Measurements from ENCODE around the gene ADGRE3.
A peak's percentile ranks its signal among the peaks of the same experiment; 100 is the strongest.

The ADGRE3 gene

GRCh38 chr19:14674764-14675163, at the start of gene ADGRE3:
Gene ADGRE3 (minus strand): TSS chr19:14674844. CDS start chr19:14674770, 74 bp downstream.
- DNase-seq (ENCODE audit: low spot score): no peak

- DNase-seq (ENCODE audit: low spot score): no peak
Observed at GRCh38 chr19:14722127-14722526, 47.5 kb upstream of the ADGRE3 start.

GRCh38 chr19:14719162-14719561, 44.5 kb upstream of the ADGRE3 start:
- DNase-seq (ENCODE audit: low spot score): no peak

- no peak for DNase-seq (ENCODE audit: low spot score)
Observed at GRCh38 chr19:14718522-14719116, 44.0 kb upstream of the ADGRE3 start.

- no peak for DNase-seq (ENCODE audit: low spot score)
Observed at GRCh38 chr19:14715841-14716240, 41.2 kb upstream of the ADGRE3 start.

- no peak for DNase-seq (ENCODE audit: low spot score)
Observed at GRCh38 chr19:14704450-14704849, 29.8 kb upstream of the ADGRE3 start.

- no peak for DNase-seq (ENCODE audit: low spot score)
Observed at GRCh38 chr19:14703833-14704232, 29.2 kb upstream of the ADGRE3 start.

GRCh38 chr19:14700711-14701375, 26.2 kb upstream of the ADGRE3 start:
- DNase-seq (ENCODE audit: low spot score): no peak

GRCh38 chr19:14699641-14700040, 25.0 kb upstream of the ADGRE3 start:
- no peak for DNase-seq (ENCODE audit: low spot score)

GRCh38 chr19:14695471-14695870, 20.8 kb upstream of the ADGRE3 start:
- no peak for DNase-seq (ENCODE audit: low spot score)

GRCh38 chr19:14694641-14695266, 20.1 kb upstream of the ADGRE3 start:
- no peak for DNase-seq (ENCODE audit: low spot score)

- peak; percentile 95 for DNase-seq (ENCODE audit: low spot score)
Observed at GRCh38 chr19:14689598-14690503, 15.2 kb upstream of the ADGRE3 start, which contains the start of gene ZNF333. Gene ZNF333 (plus strand): TSS chr19:14690048. CDS start chr19:14693492, 3,444 bp downstream.

- DNase-seq (ENCODE audit: low spot score): no peak
Observed at GRCh38 chr19:14686411-14686810, 11.8 kb upstream of the ADGRE3 start.

GRCh38 chr19:14683439-14683838, 8.8 kb upstream of the ADGRE3 start:
- no peak for DNase-seq (ENCODE audit: low spot score)

GRCh38 chr19:14682084-14682483, 7.4 kb upstream of the ADGRE3 start:
- no peak for DNase-seq (ENCODE audit: low spot score)

- DNase-seq (ENCODE audit: low spot score): no peak
Observed at GRCh38 chr19:14678199-14678598, 3.6 kb upstream of the ADGRE3 start.

- DNase-seq (ENCODE audit: low spot score): no peak
Observed at GRCh38 chr19:14677464-14677863, 2.8 kb upstream of the ADGRE3 start.

- no peak for DNase-seq (ENCODE audit: low spot score)
Observed at GRCh38 chr19:14676762-14677161, 2.1 kb upstream of the ADGRE3 start.

- DNase-seq (ENCODE audit: low spot score): no peak
Observed at GRCh38 chr19:14673088-14673487, 1.6 kb downstream of the ADGRE3 start.

- no peak for DNase-seq (ENCODE audit: low spot score)
Observed at GRCh38 chr19:14672188-14672872, 2.3 kb downstream of the ADGRE3 start.

- no peak for DNase-seq (ENCODE audit: low spot score)
Observed at GRCh38 chr19:14670408-14670807, 4.2 kb downstream of the ADGRE3 start.

GRCh38 chr19:14669940-14670339, 4.7 kb downstream of the ADGRE3 start:
- no peak for DNase-seq (ENCODE audit: low spot score)
